ENCODE measurements around the gene PIGU.
A peak's percentile ranks its signal among the peaks of the same experiment; 100 is the strongest.

GRCh38 chr20:34708621-34709043 lies 31.7 kb upstream of the PIGU start:
- TF ChIP-seq CTCF (IDR thresholded peaks at IDR 0.05; ENCODE audit: low read depth, low read length) = peak; percentile 76
- no peak for TF ChIP-seq POLR2A (IDR thresholded peaks at IDR 0.05; ENCODE audit: extremely low read depth, insufficient read length)
